Measurements from ENCODE around the gene DHRS9. TPM values are rescaled to one million over a fixed set of nuclear protein-coding genes. Genes with fewer than 3 reads are reported as not detected.

Gene DHRS9
- total and polyA plus RNA-seq, 7 donors: 0.04 to 0.79 (median 0.27) TPM; not detected in 2

DNA sequence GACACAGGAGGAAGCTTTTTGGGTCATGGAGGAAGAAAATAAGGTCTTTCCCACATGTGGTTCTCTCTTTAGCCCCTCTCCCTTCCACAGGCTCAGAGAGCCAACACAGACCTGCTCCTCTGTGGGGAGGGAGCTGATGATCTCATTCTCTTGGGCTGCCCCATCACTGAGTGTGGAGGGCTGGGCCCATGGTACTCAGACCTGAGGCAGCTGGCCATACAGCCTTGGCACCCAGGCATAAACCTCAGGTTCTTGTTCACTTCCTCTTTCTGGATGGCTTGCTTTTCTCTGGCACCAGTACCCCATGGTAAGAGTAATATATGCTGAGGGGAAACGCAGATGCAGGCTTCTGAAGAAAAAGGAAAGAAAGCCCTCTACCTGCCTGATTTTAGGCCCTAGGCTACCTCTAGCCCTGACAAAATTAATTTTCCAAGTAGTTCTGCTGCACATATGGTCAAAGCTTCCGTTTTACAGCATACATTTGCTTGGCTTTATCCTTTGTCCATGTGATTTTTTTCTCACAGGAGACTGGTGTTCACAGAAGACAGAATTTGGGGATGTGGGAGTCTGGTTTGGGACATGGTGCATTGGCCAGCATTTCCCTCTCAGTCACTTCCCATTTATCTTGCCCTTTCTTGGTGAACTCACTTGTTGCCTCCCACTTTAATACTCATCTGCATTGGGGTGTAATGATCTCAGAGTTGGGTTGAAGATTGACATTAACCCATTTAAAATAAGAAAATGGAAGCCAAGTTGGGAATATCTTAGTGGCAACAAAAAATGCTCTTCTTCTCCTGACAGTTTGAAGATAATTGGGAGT lies 11.1 kb downstream of the DHRS9 start:
- no peaks in the 10 kb centered on the region for H3K36me3 ChIP-seq (ENCODE audit: insufficient read depth in 1 of 2, low read depth in 1 of 2)
- TF ChIP-seq, protein P1, sequence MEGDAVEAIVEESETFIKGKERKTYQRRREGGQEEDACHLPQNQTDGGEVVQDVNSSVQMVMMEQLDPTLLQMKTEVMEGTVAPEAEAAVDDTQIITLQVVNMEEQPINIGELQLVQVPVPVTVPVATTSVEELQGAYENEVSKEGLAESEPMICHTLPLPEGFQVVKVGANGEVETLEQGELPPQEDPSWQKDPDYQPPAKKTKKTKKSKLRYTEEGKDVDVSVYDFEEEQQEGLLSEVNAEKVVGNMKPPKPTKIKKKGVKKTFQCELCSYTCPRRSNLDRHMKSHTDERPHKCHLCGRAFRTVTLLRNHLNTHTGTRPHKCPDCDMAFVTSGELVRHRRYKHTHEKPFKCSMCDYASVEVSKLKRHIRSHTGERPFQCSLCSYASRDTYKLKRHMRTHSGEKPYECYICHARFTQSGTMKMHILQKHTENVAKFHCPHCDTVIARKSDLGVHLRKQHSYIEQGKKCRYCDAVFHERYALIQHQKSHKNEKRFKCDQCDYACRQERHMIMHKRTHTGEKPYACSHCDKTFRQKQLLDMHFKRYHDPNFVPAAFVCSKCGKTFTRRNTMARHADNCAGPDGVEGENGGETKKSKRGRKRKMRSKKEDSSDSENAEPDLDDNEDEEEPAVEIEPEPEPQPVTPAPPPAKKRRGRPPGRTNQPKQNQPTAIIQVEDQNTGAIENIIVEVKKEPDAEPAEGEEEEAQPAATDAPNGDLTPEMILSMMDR (IDR thresholded peaks at IDR 0.05): no peak
- no peaks in the 10 kb centered on the region for H3K9me3 ChIP-seq
- H3K4me1 ChIP-seq: no peaks in the 10 kb centered on the region
- ATAC-seq (no peak), DNase-seq (no peak)
- 73 to 84% (median 80%) methylated on average over 2 of the region's 2 CpGs for WGBS, 3 donors
- intact Hi-C loops (cut with DNase I): no loop called here
- no peak overlapping the region for H3K27ac ChIP-seq
- peaks cover 0 to 2% (median 0%) of the 10 kb centered on the region in 3 donors for H3K27me3 ChIP-seq (ENCODE audit: insufficient read depth in 3 of 3, low read length in 2 of 3)
- no peak overlapping the region for H3K4me3 ChIP-seq

- H3K27me3 ChIP-seq (ENCODE audit: insufficient read depth in 3 of 3, low read length in 2 of 3): peaks cover 0 to 2% (median 0%) of the 10 kb centered on the region in 3 donors
These were observed 12.2 kb downstream of the DHRS9 start for GRCh38 chr2:169081551-169081950.

DNA sequence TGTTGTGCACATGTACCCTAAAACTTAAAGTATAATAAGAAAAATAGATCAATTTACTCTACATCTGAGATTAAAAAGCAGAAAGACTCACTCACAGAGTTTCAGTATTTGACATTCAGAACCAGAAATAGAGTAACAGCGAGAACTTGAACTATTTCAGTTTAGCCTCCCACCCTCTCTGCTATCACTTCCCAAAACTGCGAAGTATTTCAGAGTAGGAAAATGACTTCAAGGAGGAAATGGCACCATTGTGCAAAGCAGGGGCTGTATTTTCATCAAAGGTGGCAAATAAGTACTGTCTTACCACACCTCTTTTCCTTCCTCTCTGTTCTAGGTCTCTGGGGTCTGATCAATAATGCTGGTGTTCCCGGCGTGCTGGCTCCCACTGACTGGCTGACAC lies 13.6 kb downstream of the DHRS9 start:
- 50 to 62% (median 54%) methylated on average over 4 of the region's 4 CpGs for WGBS, 3 donors

More at GRCh38 chr2:169081551-169081950, 12.2 kb downstream of the DHRS9 start:
- no peak overlapping the region for H3K4me3 ChIP-seq
- TF ChIP-seq, protein P1 (IDR thresholded peaks at IDR 0.05): no peak
- H3K9me3 ChIP-seq: no peaks in the 10 kb centered on the region
- intact Hi-C loops (cut with DNase I): no loop called here
- WGBS, 3 donors: 87 to 89% (median 88%) methylated on average over 5 of the region's 5 CpGs
- no peak overlapping the region for H3K27ac ChIP-seq
- ATAC-seq (no peak), DNase-seq (no peak)
- no peaks in the 10 kb centered on the region for H3K36me3 ChIP-seq (ENCODE audit: insufficient read depth in 1 of 2, low read depth in 1 of 2)
- no peaks in the 10 kb centered on the region for H3K4me1 ChIP-seq

GRCh38 chr2:169086893-169087467 lies 17.6 kb downstream of the DHRS9 start:
- Histone ChIP-seq H3K36me3 (ENCODE audit: insufficient read depth in 1 of 2, low read depth in 1 of 2) (no peaks in the 10 kb centered on the region), H3K9me3 (no peaks in the 10 kb centered on the region), H3K4me3 (no peak overlapping the region), H3K27me3 (ENCODE audit: insufficient read depth in 3 of 3, low read length in 2 of 3) (peaks cover 0 to 4% (median 0%) of the 10 kb centered on the region in 3 donors), H3K4me1 (no peaks in the 10 kb centered on the region), H3K27ac (no peak overlapping the region)
- DNase-seq: no peak
- 91 to 92% (median 92%) methylated on average over 3 of the region's 3 CpGs for WGBS, 3 donors
- TF ChIP-seq, protein P1 (IDR thresholded peaks at IDR 0.05): no peak
- ATAC-seq: no peak
- intact Hi-C loops (cut with DNase I): no loop called here

More for the DNA sequence above, 13.6 kb downstream of the DHRS9 start:
- H3K4me3 ChIP-seq: no peak overlapping the region
- TF ChIP-seq, protein P1 (IDR thresholded peaks at IDR 0.05): no peak
- no peaks in the 10 kb centered on the region for H3K4me1 ChIP-seq
- H3K27ac ChIP-seq: no peak overlapping the region
- no peak for ATAC-seq
- H3K36me3 ChIP-seq (ENCODE audit: insufficient read depth in 1 of 2, low read depth in 1 of 2): no peaks in the 10 kb centered on the region
- no peak for DNase-seq
- no peaks in the 10 kb centered on the region for H3K9me3 ChIP-seq
- peaks cover 0 to 2% (median 0%) of the 10 kb centered on the region in 3 donors for H3K27me3 ChIP-seq (ENCODE audit: insufficient read depth in 3 of 3, low read length in 2 of 3)
- intact Hi-C loops (cut with DNase I): no loop called here
